HT-29 (cell line): Measurements from ENCODE around the gene PNMA1. TPM values are rescaled to one million over a fixed set of nuclear protein-coding genes. Genes with fewer than 3 reads are reported as not detected.
"Not testable (repeated sequence)": the region's sequence is repeated elsewhere in the genome, so short reads cannot be mapped to it uniquely, and the experiment has no call there.

Source experiments
- DNase-seq: peaks from one replicate; pipeline ENCODE4 v3.0.0-alpha.2; 2015; ENCODE audit warnings: low spot score
- total RNA-seq: library from RNA; depleted of rRNA; stranded (reverse); fragments of >200 nt; shearing (Covaris generic); gene quantifications from 2 replicates; pipeline ENCODE4 v1.2.3, GENCODE V29; 2014

Gene PNMA1
- total RNA-seq, 1 experiment from 2014 or later, result 7.5 TPM

DNA sequence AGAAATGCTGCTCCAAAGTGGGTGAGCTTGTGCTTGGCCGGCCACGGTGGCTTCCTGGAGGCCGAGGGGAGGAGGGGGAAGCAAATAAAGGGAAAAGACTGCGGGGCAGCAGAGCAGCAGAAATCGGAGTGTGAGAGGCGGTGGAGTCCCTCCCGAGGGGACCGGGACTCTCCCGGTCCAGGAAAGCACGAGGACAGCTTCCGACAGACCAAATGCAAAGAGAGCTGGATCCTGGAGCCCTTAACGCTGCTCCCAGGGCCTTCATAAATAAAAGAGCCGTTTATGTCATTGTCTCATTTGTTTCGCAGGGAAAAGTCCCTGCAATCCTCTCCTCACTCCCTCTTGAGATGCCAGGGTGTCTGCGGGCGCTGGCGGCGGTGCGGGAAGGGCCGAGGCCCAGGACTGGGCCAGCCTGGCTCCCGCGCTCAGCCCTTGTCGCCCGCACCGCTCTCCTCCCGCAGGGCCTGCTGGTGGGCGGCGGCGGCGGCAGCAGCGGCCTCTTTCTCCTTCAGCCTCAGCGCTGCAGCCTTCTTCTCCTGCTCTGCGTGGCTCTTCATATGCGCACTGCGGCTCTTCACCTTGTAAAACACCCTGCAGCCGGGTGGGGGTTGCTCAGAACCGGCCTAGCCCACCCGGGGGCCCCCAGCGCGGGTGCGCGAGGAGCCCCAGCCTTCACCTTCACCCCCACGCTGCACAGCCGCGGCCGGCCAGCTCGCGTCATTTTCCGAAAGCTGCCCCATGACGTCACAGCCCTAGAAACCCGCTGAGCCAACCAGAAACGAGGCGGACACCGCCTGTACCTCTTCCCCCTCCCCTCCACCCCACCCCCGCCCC, 4.5 kb upstream of the PNMA1 start:
- no peak for DNase-seq

DNA sequence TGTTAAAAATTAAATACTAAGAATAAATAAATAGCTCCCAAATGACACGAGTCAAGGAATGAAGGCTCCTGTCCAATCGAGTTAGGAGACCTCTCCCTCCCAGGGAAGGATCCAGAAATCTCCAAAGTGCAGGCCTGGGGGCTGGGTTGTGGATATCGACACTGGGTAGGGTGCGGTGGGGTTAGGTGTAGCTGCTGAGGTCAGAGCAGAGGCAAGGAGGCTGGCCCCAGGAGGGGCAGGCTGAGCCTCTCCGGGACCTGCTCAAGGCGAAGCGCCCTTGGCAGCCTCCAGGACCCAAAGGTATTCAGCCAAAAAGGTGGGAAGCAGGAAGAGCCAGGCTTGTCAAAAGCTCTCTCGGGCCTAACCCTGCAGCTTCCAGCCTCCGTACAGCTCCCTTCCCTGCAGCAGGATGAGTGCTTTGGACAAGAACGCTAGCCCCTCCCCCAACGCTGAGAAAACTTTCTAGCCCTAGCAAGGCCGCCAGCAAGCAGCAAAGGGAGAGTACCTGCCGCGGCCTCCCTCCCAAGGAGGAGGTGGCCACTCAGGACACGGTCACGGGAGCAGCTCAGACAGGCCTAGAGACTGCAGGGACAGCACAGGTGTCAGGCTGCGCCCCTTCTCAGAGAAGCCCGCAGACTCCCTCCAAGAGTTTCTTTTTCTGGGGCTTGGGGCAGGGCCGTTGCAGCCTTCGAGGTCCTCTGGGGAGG, 3.7 kb upstream of the PNMA1 start:
- DNase-seq, result no peak

DNA sequence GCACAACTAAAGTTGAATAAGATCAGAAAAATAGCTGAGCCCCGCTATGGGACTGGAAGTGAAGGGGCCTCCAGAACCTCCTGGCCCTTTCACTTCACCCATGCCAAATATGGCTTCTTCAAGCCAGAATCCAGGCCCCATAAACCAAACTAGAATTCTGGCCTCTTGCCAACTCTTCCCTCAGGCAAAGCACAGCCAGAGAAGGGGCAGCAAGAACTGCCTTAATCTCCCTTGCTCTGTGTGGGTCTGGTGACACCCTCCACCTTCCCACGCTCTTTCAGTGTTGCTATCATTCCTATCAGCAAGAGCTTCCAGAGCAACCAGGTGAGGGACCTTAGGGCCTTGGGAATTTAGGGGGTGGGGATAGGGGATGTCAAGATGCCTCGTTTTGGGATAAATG, 3.1 kb upstream of the PNMA1 start:
- no peak for DNase-seq

DNA sequence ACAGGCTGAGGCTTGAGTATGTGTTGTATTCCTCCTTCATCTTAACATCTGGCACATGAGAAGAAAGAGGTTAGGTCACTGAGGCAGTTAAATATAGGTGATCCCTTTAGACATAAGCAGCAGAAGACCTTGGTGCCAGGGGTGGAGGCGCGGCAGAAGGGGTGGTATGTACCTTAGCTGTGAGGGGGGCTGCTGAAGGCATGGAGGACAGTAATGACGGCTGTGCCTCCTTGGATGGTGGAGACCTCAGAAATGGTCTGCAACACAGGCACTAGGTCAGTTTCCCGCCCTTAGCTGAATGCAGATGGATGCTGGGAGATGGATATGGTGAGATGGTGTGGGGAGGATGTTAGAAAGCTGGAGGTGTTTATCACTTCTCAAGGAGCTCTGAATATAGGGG, 1.5 kb upstream of the PNMA1 start:
- DNase-seq, result no peak

DNA sequence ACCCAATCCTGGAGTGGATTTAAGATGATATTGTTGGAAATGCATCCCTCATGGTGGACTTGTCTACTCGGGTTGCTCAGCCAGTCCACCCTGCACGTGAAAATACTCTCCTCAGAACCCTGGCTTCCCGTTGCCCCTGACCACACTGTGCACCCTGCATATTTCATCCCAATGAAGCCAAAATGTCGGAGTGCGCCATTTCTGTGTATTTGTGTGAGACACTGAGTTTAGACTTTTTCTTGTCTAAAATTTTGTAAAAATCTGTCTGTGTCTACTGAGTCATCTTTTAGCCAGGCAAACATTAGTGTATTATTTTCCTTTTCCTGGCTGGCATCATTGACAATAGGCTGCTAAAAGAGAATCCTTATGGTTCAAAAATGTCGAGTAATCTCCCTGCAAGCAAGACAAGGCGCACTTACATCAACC, 485 bp upstream of the PNMA1 start:
- DNase-seq, result no peak

DNA sequence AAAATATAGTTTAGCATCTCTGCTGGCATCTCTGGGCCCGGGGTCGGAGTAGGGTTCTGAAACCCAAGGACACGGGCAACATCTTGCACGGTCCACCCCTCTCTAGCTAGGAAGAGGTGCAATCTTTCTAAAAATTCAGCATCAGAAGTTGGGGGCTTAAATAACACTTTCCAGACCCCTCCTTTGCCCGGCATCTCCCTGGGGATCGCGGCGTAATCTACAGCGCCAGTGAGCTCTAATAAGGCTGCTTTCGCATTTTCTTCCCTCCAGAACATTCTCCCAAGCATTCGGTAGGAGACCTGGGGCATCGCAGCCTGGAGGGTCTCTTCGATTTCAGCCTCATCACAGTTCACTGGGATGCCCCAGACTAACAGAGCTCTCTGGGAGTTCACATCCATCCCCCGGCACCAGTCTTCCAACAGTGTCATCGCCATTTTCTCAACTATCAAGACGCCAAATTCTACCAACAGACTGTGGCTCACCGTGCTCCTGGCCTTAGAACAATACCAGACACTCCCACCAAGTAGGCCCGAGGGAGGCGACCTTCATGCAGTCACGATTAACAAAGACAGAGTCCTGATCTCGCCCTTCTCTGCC, 880 bp downstream of the PNMA1 start:
- peak; percentile 37 for DNase-seq

DNA sequence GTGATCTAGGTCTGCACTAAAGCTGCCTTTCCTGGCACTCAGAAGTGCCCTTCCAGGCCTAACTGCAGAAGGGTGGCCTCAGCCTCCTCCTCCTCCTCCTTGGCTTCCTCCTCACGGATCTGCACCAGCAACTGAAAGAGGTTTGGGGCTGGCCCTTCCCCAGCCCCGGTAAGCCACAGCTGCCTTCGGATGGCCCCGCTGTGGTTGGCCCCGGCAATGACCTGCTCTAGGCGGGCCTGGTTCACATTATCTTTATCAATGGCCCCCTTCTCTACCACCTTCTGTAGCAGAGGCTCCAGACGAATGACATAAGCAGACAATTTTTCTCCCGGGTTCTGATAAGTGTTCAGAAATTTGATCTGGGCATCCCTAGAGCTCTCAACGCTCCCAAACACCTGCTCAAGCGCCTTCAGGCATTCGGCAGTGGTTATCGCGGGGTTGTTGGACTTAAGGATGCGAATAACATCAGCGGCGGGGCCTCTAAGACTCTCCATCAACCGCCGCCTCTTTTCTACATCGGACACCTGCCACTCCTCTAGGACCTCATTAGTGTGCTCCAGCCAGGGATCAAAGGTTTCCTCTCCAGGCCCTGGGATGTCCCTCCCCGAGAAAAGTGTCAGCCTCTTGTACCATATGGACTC, 1.5 kb downstream of the PNMA1 start:
- peak; percentile 39 for DNase-seq

DNA sequence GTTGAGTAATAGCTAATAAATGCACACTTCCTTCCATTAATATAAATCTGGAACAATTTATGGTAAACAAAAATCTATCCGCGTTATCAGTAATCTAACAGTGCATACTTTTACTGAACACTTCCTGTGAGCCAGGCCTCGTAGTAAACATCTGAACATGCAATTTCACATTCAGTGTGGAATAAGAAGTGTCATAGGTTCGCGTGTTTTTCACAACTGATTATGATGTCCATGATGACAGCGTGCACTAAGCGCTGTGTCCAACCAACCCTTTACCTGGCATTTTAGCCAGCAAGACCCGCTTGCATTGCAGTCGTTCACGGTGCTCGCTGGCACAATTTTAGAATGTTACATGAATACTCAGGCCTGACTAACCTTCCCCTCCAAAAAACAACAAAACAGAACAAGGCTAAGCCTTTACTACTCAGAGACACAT, 2.1 kb downstream of the PNMA1 start:
- DNase-seq, result peak; percentile 29

DNA sequence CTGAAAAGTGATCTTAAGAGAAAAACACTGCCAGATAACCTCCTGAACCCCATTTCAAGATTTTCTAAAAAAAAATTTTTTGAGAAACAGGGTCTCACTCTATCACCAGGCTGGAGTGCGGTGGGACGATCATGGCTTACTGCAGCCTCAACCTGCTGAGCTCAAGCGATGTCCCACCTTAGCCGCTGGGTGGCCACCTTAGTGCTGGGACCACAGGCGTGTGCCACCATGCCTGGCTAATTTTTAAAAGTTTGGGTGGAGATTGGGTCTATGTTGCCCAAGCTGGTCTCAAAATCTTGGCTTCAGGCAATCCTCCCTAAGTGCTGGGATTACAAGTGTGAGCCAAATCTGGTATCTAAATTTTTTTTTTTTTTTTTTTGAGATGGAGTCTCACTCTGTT, 3.4 kb downstream of the PNMA1 start:
- no peak for DNase-seq

DNA sequence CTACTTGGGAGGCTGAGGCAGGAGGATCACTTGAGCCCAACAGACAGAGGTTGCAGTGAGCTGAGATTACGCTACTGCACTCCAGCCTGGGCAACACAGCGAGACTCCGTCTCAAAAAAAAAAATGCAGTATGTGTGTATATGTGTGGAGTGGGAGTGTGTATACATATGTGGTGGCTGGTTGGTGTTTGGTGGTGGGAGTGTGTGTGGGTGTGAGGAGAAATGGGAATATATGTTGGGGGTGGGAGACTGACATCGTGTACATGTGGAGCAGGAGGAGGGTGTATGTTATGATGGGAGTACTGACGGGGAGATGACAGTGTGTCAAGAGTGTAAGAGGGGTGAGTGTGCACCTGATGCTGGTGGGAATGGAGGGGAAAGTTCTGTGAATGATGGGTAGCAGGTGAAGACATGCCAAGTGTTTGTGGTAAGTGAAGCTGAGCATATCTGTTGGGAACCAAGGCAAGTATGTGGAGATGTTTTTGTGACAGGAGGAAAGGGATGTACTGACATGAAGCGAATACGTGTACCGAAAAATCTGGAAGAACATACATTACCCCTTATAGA, 4.2 kb downstream of the PNMA1 start:
- DNase-seq, result no peak

DNA sequence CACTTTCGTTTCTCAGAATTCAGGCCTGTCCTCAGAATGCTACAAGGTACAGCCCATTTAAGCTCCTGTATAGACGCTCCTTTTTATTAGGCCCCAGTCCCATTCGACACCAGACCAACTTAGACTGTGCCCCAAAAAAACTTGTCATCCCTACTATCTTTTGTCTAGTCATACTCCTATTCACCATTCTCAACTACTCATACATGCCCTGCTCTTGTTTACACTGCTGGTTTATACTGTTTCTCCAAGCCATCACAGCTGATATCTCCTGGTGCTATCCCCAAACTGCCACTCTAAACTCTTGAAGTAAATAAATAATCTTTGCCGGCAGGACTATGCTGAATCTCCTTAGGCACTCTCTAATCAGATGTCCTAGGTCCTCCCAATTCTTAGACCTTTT, 6.1 kb downstream of the PNMA1 start:
- not testable (repeated sequence) for DNase-seq

DNA sequence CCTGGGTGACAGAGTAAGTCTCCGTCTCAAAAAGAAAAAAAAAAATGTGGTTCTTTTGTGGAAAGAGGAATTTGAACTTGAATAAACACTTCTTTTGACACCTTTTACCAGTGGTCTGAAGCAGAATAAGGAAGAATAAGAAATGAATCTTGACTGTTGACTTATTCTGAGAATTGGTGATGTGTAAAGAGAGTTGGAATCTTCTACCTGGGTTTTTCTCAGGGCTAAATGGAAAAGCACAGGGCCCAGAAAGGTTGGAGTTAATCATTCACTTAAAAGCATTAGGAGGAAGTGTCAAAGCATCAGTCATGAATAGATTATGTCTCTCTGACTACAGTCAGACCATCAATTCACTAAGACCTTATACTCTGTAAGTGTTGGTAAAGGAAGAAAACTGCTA, 13.9 kb downstream of the PNMA1 start:
- peak; percentile 61 for DNase-seq

DNA sequence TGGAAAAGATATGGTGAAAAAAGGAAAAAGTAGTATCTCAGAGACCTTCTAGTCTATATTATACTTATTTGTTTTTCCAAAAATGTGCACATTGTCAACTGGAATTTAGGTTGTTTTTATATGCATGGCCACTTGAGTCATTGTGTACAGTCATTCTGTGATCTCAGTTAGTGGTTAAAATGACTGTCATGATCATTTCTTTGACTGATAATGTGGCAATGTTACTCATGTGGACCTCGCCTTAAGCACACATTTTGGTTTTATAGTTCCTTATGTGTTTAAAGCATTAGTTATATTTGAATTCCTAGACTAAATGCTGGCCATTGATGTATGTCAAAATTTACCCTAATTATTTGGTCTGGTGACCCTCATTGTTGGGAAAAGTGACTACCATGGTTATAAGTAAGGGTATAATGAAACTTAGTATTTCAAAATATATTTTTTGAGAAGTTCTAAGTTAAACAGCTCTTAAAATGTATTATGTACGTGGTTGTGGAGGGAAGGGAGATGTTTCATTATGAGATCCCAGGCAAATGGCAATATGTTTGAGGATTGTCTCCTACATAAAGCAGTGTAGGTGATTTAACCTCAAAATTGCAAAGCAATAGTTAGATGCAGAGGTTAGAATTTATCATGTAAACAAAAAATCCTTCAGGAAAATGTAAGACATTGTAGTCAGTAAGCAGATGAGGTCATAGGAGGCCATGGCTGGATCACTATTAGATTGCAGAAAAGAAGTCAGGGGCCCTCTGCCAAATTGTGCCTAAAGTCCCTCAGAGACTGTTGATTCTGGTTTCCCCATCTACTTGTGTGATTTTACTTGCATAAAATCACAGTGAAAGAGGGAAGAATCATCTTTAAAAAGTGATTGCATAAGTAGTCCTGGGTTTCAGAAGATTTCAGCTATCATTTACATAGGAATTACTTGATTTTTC, 17.5 kb downstream of the PNMA1 start:
- DNase-seq, result peak; percentile 32

DNA sequence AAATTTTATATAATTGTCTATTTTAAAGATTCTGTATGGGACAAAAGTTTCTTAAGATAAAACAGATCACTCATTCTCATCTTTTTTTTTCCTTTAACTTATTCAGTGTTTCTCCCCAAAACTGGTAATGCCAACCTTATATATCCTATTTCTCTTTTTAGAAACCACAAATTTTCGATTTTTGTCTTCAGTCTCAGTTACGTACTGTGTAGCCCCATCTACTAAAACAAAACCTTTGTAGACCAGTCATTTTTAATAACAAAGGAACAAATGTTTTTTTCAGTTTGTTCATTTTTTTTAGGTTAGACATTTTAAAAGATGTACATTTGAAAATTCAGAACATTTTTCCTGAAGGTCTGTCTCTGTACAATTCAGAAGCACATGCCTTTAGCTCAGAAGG, 18.2 kb downstream of the PNMA1 start:
- DNase-seq, result no peak

DNA sequence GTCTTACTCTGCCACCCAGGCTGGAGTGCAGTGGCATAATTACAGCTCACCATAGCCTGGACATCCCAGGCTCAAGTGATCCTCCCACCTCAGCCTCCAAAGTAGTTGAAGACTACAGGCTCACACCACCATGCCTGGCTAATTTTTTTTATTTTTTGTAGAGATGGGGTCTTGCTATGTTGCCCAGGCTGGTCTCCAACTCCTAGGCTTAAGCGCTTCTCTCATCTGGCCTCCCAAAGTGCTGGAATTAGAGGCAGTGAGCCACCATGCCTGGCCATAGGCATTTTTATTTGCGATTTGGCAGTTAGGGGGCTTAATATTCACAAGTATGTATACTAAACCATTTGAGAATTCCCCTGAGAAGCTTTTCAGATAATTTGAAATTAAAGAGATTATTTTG, 19.1 kb downstream of the PNMA1 start:
- DNase-seq, result no peak

DNA sequence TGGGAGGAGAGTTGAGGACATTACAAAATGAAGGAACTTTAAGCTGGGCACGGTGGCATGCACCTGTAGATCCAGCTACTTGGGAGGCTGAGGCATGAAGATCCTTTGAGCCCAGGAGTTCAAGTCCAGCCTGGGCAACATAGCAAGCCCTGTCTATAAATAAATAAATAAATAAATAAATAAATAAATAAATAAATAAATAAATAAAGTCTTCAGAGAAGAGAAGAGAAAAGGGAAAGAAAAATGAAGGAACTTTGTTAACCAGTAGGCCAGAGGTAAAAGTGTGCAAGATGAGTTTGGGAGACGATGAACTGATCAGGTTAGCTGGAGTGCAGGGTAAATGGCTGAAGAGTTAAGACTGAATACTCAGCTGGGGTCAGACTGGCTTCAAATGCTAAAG, 20.1 kb downstream of the PNMA1 start:
- no peak for DNase-seq

DNA sequence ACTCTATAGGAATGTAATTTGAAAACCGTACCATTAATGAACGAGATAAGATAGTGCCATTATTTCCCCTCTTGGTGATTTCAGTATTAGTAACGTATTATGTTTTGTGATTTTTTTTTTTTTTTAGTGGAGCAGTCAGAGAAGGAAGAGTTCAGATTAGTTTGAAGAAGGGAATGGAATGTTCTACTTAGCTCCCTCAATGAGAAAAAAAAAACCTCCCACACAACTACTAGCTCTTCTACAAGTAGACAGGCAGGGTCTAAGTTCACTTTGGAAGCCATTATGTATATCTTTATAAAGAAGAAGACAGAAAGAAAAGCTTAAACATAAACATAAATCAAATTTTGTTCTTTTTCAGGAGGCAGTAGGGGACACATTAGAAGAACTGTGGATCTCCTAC, 27.3 kb downstream of the PNMA1 start:
- no peak for DNase-seq

DNA sequence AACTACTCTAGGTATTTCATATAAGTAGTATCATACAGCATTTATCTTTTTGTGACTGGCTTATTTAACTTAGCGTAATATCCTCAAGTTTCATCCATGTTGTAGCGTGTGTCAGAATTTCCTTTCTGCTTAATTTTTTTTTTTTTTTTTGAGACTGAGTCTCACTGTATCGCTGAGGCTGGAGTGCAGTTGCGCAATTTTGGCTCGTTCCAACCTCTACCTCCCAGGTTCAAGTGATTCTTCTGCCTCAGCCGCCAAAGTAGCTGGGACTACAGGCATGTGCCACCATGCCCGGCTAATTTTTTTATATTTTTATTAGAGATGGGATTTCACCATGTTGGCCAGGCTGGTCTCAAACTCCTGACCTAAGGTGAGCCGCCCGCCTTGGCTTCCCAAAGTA, 28.9 kb downstream of the PNMA1 start:
- no peak for DNase-seq

DNA sequence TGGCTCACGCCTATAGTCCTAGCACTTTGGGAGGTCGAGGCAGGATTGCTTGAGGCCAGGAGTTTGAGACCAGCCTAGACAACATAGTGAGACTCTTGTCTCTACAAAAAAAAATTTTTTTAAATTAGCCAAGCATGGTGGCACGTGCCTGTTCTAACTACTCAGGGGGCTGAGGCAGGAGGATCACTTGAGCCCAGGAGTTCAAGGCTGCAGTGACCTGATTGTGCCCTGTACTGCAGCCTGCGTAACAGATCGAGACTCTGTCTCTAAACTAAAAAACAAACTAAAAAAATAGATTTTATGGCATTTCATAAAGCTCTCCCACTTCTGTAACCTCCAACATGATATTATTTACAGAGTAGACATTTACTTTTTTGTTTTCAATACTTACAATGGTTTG, 29.6 kb downstream of the PNMA1 start:
- DNase-seq, result no peak

DNA sequence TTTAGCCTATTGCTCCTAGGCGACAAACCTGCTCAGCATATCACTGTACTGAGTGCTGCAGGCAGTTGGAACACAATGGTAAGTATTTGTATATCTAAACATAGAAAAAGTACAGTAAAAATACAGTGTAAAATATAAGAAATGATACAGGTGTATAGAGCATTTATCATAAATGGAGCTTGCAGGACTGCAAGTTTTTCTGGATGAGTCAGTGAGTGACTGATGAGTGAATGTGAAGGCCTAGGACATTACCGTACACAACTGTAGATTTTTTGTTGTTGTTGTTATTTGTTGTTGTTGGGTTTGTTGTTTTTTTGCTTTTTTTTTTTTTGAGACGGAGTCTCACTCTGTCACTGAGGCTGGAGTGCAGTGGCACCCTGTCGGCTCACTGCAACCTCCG, 33.4 kb downstream of the PNMA1 start:
- DNase-seq, result no peak

DNA sequence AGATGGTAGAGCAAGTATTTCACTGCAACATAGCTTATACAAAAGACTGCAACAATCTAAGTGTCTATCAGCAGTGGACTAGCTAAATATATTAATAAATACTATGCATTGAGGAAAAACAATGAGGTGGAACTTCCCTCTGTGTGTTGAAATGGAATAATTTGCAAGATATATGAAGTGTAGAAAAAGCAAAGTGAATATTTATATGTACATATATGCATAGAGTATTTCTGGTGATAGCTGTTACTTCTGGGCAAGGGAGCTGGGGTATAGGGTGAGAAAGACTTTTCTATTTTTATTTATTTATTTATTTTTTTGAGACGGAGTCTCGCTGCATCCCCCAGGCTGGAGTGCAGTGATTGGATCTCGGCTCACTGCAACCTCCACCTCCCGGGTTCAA, 35.5 kb downstream of the PNMA1 start:
- no peak for DNase-seq
